VCaP (cell line): ENCODE measurements around the gene IKBIP.

ENCODE experiments used
- H3K27ac ChIP-seq: fragments of 450-650 bp; 2 replicates; pipeline ENCODE4 v1.5.1; 2017
- CTCF ChIP-seq: fragments of 450-650 bp; conservative IDR thresholded peaks from 2 replicates; pipeline ENCODE4 v1.5.1; 2017; ENCODE audit warnings: mild to moderate bottlenecking, moderate library complexity

IKBIP gene

GRCh38 chr12:98595243-98595988 is 49.2 kb downstream of the IKBIP start:
- no peak for TF ChIP-seq CTCF
- H3K27ac ChIP-seq: peak overlapping the region; percentile 94; the same call in 1 of the 2 replicates

- H3K27ac ChIP-seq: peak overlapping the region; percentile 94
- TF ChIP-seq CTCF: no peak
Measured at GRCh38 chr12:98594050-98594835, 50.3 kb downstream of the IKBIP start.

GRCh38 chr12:98593351-98594049 is 51.1 kb downstream of the IKBIP start, which contains the start of gene SLC25A3:
Gene SLC25A3 (plus strand): TSS chr12:98593686. CDS start chr12:98593979, 293 bp downstream.
- H3K27ac ChIP-seq: peak within 1 kb of the TSS; percentile 94
- TF ChIP-seq CTCF: no peak

GRCh38 chr12:98592825-98593322 is 51.7 kb downstream of the IKBIP start:
- no peak for TF ChIP-seq CTCF
- H3K27ac ChIP-seq: peak overlapping the region; percentile 94

- TF ChIP-seq CTCF: no peak
- no peak overlapping the region for H3K27ac ChIP-seq
Measured at GRCh38 chr12:98591209-98591608, 53.4 kb downstream of the IKBIP start.

- no peak overlapping the region for H3K27ac ChIP-seq
- no peak for TF ChIP-seq CTCF
Measured at GRCh38 chr12:98587084-98587483, 57.5 kb downstream of the IKBIP start.

GRCh38 chr12:98582093-98582492 is 62.5 kb downstream of the IKBIP start:
- H3K27ac ChIP-seq: no peak overlapping the region
- no peak for TF ChIP-seq CTCF
